ENCODE results near the gene GUCA2A.

The GUCA2A gene, protein sequence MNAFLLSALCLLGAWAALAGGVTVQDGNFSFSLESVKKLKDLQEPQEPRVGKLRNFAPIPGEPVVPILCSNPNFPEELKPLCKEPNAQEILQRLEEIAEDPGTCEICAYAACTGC

GRCh38 chr1:42164551-42165420, at the start of gene GUCA2A:
Gene GUCA2A, minus strand, starts transcription at chr1:42164745. Its CDS starts 33 bp downstream, at chr1:42164712.
- TF ChIP-seq ZNF280C (tag by site-specific recombination; IDR thresholded peaks at IDR 0.05) (no peak), SP7 (tag by site-specific recombination; IDR thresholded peaks at IDR 0.05) (no peak), ZNF692 (tag by site-specific recombination; IDR thresholded peaks at IDR 0.05) (no peak), ZNF140 (tag by site-specific recombination; IDR thresholded peaks at IDR 0.05) (no peak), ZNF423 (tag by site-specific recombination; IDR thresholded peaks at IDR 0.05) (no peak), ZNF521 (tag by site-specific recombination; IDR thresholded peaks at IDR 0.05) (no peak), KLF9 (tag by site-specific recombination; IDR thresholded peaks at IDR 0.05; ENCODE audit: low read depth) (no peak), SETDB1 (IDR thresholded peaks at IDR 0.05; ENCODE audit: insufficient read length, low read length) (no peak), REPIN1 (tag by site-specific recombination; IDR thresholded peaks at IDR 0.05; ENCODE audit: low read depth) (no peak), ZNF223 (tag by site-specific recombination; IDR thresholded peaks at IDR 0.05) (no peak), ZNF664 (tag by site-specific recombination; IDR thresholded peaks at IDR 0.05) (no peak), EGR2 (tag by site-specific recombination; IDR thresholded peaks at IDR 0.05; ENCODE audit: low read depth) (no peak), ZSCAN30 (tag by site-specific recombination; IDR thresholded peaks at IDR 0.05) (no peak), ZBTB8A (tag by site-specific recombination; IDR thresholded peaks at IDR 0.05) (no peak)
- TF ChIP-seq, protein P1, sequence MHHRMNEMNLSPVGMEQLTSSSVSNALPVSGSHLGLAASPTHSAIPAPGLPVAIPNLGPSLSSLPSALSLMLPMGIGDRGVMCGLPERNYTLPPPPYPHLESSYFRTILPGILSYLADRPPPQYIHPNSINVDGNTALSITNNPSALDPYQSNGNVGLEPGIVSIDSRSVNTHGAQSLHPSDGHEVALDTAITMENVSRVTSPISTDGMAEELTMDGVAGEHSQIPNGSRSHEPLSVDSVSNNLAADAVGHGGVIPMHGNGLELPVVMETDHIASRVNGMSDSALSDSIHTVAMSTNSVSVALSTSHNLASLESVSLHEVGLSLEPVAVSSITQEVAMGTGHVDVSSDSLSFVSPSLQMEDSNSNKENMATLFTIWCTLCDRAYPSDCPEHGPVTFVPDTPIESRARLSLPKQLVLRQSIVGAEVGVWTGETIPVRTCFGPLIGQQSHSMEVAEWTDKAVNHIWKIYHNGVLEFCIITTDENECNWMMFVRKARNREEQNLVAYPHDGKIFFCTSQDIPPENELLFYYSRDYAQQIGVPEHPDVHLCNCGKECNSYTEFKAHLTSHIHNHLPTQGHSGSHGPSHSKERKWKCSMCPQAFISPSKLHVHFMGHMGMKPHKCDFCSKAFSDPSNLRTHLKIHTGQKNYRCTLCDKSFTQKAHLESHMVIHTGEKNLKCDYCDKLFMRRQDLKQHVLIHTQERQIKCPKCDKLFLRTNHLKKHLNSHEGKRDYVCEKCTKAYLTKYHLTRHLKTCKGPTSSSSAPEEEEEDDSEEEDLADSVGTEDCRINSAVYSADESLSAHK (tag by site-specific recombination; IDR thresholded peaks at IDR 0.05), result no peak
- ChIA-PET CTCF (interaction anchor here (1.0 to 4.8 kb wide), 2 partner anchors 9 to 62 kb away, joined by 3 to 21 read pairs; no protein-coding TSS in a partner anchor), POLR2A (interaction anchor here (0.9 to 1.2 kb wide), 2 partner anchors 11 to 62 kb away, joined by 3 read pairs; no protein-coding TSS in a partner anchor)
- H3K27ac ChIP-seq (ENCODE audit: extremely low read depth, low read depth, low read length), result no peak within 1 kb of the TSS
- no peaks in the 10 kb centered on the region for H3K36me3 ChIP-seq (ENCODE audit: control insufficient read depth in 2 of 2, insufficient read depth in 1 of 2, low read length in 2 of 2)
- H3K9me3 ChIP-seq (ENCODE audit: control insufficient read depth, insufficient read depth, low read depth, low read length), result no peaks in the 10 kb centered on the region
- peaks cover 8% of the 10 kb centered on the region; the same call in 1 of the 2 replicates for H3K4me1 ChIP-seq (ENCODE audit: control insufficient read depth, insufficient read depth, low read length)
- H3K4me3 ChIP-seq (ENCODE audit: low read depth, low read length), result no peak within 1 kb of the TSS

DNA sequence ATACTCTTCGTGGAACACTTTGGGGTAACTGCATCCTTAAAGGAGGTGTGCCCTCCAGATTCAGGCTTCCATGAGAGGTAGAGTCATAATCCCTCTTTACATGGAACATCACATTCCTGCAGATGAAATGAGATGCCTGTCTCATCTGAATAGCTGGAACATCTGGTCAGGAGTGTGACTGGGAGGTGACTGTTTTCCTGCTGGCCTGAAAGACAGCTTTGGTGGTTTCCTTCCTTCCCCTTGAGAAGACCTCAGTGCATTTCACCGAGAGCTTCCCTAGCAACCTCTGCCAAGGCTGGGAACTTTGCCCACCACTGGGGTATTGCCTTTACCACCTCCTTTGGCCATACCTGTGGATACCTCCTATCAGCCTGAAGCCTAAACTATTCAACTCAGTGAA, 46.7 kb upstream of the GUCA2A start:
- Histone ChIP-seq H3K4me1 (ENCODE audit: control insufficient read depth, insufficient read depth, low read length) (peaks cover 3% of the 10 kb centered on the region; the same call in 1 of the 2 replicates), H3K9me3 (ENCODE audit: control insufficient read depth, insufficient read depth, low read depth, low read length) (no peaks in the 10 kb centered on the region), H3K27ac (ENCODE audit: extremely low read depth, low read depth, low read length) (no peak overlapping the region), H3K4me3 (ENCODE audit: low read depth, low read length) (no peak overlapping the region), H3K36me3 (ENCODE audit: control insufficient read depth in 2 of 2, insufficient read depth in 1 of 2, low read length in 2 of 2) (peaks cover 0 to under 1% of the 10 kb centered on the region in 2 experiments; a peak in 1 of 3 replicates)
- ChIA-PET POLR2A (no interaction called here), CTCF (interaction anchor here (2.2 kb wide), 1 partner anchor 38 kb away, joined by 10 read pairs; no protein-coding TSS in a partner anchor)
- no peak for TF ChIP-seq ZNF629 (tag by site-specific recombination; IDR thresholded peaks at IDR 0.05)
- no peak for TF ChIP-seq ZNF664 (tag by site-specific recombination; IDR thresholded peaks at IDR 0.05)
- TF ChIP-seq ZNF121 (tag by site-specific recombination; IDR thresholded peaks at IDR 0.05), result no peak
- TF ChIP-seq ZNF16 (tag by site-specific recombination; IDR thresholded peaks at IDR 0.05; ENCODE audit: low read depth), result no peak
- no peak for TF ChIP-seq ZNF394 (tag by site-specific recombination; IDR thresholded peaks at IDR 0.05; ENCODE audit: borderline replicate concordance)
- TF ChIP-seq, protein P2, sequence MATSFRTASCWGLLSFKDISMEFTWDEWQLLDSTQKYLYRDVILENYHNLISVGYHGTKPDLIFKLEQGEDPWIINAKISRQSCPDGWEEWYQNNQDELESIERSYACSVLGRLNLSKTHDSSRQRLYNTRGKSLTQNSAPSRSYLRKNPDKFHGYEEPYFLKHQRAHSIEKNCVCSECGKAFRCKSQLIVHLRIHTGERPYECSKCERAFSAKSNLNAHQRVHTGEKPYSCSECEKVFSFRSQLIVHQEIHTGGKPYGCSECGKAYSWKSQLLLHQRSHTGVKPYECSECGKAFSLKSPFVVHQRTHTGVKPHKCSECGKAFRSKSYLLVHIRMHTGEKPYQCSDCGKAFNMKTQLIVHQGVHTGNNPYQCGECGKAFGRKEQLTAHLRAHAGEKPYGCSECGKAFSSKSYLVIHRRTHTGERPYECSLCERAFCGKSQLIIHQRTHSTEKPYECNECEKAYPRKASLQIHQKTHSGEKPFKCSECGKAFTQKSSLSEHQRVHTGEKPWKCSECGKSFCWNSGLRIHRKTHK (tag by site-specific recombination; IDR thresholded peaks at IDR 0.05), result no peak
- no peak for TF ChIP-seq ZNF140 (tag by site-specific recombination; IDR thresholded peaks at IDR 0.05)
- no peak for TF ChIP-seq HOXA7 (CRISPR knock-in tag; IDR thresholded peaks at IDR 0.05; ENCODE audit: borderline replicate concordance)
- no peak for TF ChIP-seq ZNF324 (tag by site-specific recombination; IDR thresholded peaks at IDR 0.05)
- TF ChIP-seq, protein P3, sequence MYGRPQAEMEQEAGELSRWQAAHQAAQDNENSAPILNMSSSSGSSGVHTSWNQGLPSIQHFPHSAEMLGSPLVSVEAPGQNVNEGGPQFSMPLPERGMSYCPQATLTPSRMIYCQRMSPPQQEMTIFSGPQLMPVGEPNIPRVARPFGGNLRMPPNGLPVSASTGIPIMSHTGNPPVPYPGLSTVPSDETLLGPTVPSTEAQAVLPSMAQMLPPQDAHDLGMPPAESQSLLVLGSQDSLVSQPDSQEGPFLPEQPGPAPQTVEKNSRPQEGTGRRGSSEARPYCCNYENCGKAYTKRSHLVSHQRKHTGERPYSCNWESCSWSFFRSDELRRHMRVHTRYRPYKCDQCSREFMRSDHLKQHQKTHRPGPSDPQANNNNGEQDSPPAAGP (tag by site-specific recombination; IDR thresholded peaks at IDR 0.05), result no peak
- no peak for TF ChIP-seq ZBTB21 (tag by site-specific recombination; IDR thresholded peaks at IDR 0.05)
- no peak for TF ChIP-seq BCL11A (tag by site-specific recombination; IDR thresholded peaks at IDR 0.05; ENCODE audit: low read depth)

All from HEK293 (cell line).